HCT116 (cell line): ENCODE results near the gene SLC25A42. TPM values are rescaled to one million over a fixed set of nuclear protein-coding genes. Genes with fewer than 3 reads are reported as not detected.

Experiments
- ATAC-seq: fragments of 200-7000 bp; cut with Tn5 transposase; 2 replicates; pipeline ENCODE4 v1.9.1; 2020; ENCODE audit warnings: mild to moderate bottlenecking, moderate library complexity
- BruUV-seq: library from RNA; stranded (reverse); fragments of 400-500 nt; replicated peaks from 2 replicates; lab custom pipeline; 2021; lab: Mats Ljungman, UMichigan
- CTCF ChIA-PET: fragments of 300-600 bp; sonication (Branson Sonifier 250); formaldehyde crosslinking; loops from one replicate; lab custom pipeline; 2021; ENCODE audit warnings: antibody characterized with exemption; lab: Charles Lee
- POLR2A ChIA-PET: fragments of 300-600, 350-600 bp; sonication (Branson Sonifier 250); formaldehyde crosslinking; loops from one replicate; lab custom pipeline; 2021; ENCODE audit warnings: antibody characterized with exemption; lab: Charles Lee
- RAD21 ChIA-PET, 2 experiments: fragments of 300-600 bp; sonication (Branson Sonifier 250); formaldehyde crosslinking; loops; one replicate each; lab custom pipeline; 2023; ENCODE audit warnings: low total read pairs in 2 of 2; ENCODE audit not compliant: uncharacterized antibody in 2 of 2, unreplicated experiment in 2 of 2, low non-redundant PET in 1 of 2; lab: Charles Lee
- DNase-seq: peaks from one replicate; pipeline ENCODE4 v3.0.0-alpha.2; 2010; ENCODE audit warnings: low read depth, low spot score
- H2AFZ ChIP-seq: fragments of 200-600 bp; shearing (Covaris generic), sonication (generic); 2 replicates; pipeline ENCODE4 v1.6.1; 2017; ENCODE audit warnings: low read depth, mixed run types, mixed read lengths, antibody characterized with exemption, low read length; ENCODE audit not compliant: poor library complexity, severe bottlenecking
- H3K27ac ChIP-seq: 2 replicates; pipeline ENCODE4 v1.5.1; 2012; ENCODE audit warnings: low read depth, low read length
- H3K27me3 ChIP-seq: fragments of 200-600 bp; sonication (generic); 2 replicates; pipeline ENCODE4 v1.6.1; 2016; ENCODE audit warnings: mixed run types, low read length, mixed read lengths; ENCODE audit not compliant: insufficient read depth
- H3K36me3 ChIP-seq, 2 experiments: fragments of 200-500 bp in 1 of 2; fragments of 200-600 bp in 1 of 2; sonication (Bioruptor generic) in 1 of 2; sonication (generic) in 1 of 2; 2 replicates each; pipeline versions ENCODE4 v1.5.1 to v1.6.1; 2014 to 2016; ENCODE audit warnings: low read length in 2 of 2, inconsistent platforms in 1 of 2, mixed read lengths in 1 of 2, mixed run types in 1 of 2; ENCODE audit not compliant: insufficient read depth in 2 of 2, control insufficient read depth in 1 of 2
- H3K4me1 ChIP-seq, 2 experiments: fragments of 200-600 bp in 1 of 2; sonication (generic) in 1 of 2; 2 replicates each; pipeline versions ENCODE4 v1.5.1 to v1.6.1; 2012 to 2017; ENCODE audit warnings: low read length in 2 of 2, inconsistent platforms in 1 of 2, mild to moderate bottlenecking in 1 of 2, mixed read lengths in 1 of 2, mixed run types in 1 of 2, moderate library complexity in 1 of 2; ENCODE audit not compliant: insufficient read depth in 2 of 2, control insufficient read depth in 1 of 2
- H3K4me2 ChIP-seq: fragments of 200-600 bp; sonication (generic); 2 replicates; pipeline ENCODE4 v1.6.1; 2017; ENCODE audit warnings: mixed run types, low read length, mixed read lengths
- H3K4me3 ChIP-seq, 2 experiments: fragments of 200-600 bp in 1 of 2; sonication (generic) in 1 of 2; replicated peaks in 1 of 2; 2 replicates each; pipeline ENCODE4 v1.5.1; 2011 to 2016; ENCODE audit warnings: low read length in 2 of 2, control low read depth in 1 of 2, low read depth in 1 of 2, mild to moderate bottlenecking in 1 of 2, mixed read lengths in 1 of 2, mixed run types in 1 of 2
- H3K79me2 ChIP-seq: fragments of 200-600 bp; sonication (generic); 2 replicates; pipeline ENCODE4 v1.6.1; 2017; ENCODE audit warnings: mild to moderate bottlenecking, mixed run types, low read length, moderate library complexity, mixed read lengths; ENCODE audit not compliant: insufficient read depth
- H3K9ac ChIP-seq: fragments of 200-600 bp; sonication (generic); 2 replicates; pipeline ENCODE4 v1.6.1; 2016; ENCODE audit warnings: low read length, mixed read lengths
- H3K9me2 ChIP-seq: fragments of 200-600 bp; sonication (generic), shearing (Covaris generic); 2 replicates; pipeline ENCODE4 v1.6.1; 2017; ENCODE audit warnings: mixed run types, mild to moderate bottlenecking, moderate library complexity; ENCODE audit not compliant: insufficient read depth
- H3K9me3 ChIP-seq, 2 experiments: fragments of 200-500 bp in 1 of 2; fragments of 200-600 bp in 1 of 2; sonication (Bioruptor generic) in 1 of 2; sonication (generic) in 1 of 2; 2 replicates each; pipeline ENCODE4 v1.6.1; 2014 to 2017; ENCODE audit warnings: low read length in 2 of 2, mixed read lengths in 2 of 2, inconsistent platforms in 1 of 2, low read depth in 1 of 2, mild to moderate bottlenecking in 1 of 2, mixed run types in 1 of 2, moderate library complexity in 1 of 2; ENCODE audit not compliant: control insufficient read depth in 1 of 2, insufficient read depth in 1 of 2
- H4K20me1 ChIP-seq: fragments of 200-600 bp; sonication (generic), shearing (Covaris generic); 2 replicates; pipeline ENCODE4 v1.6.1; 2017; ENCODE audit warnings: mixed run types, mild to moderate bottlenecking, moderate library complexity; ENCODE audit not compliant: insufficient read depth
- CEBPB ChIP-seq: IDR thresholded peaks from 2 replicates; pipeline ENCODE4 v1.6.1; 2012; ENCODE audit warnings: low read depth
- EGR1 ChIP-seq: IDR thresholded peaks from 2 replicates; pipeline ENCODE4 v1.6.1; 2012; ENCODE audit warnings: low read depth
- ELF1 ChIP-seq: IDR thresholded peaks from 2 replicates; pipeline ENCODE4 v1.6.1; 2012; ENCODE audit warnings: low read depth, borderline replicate concordance
- EZH2phosphoT487 ChIP-seq: fragments of 200-600 bp; IDR thresholded peaks from 2 replicates; pipeline ENCODE4 v1.6.1; 2018; ENCODE audit warnings: antibody characterized with exemption, borderline replicate concordance
- FOSL1 ChIP-seq: IDR thresholded peaks from 2 replicates; pipeline ENCODE4 v1.6.1; 2012; ENCODE audit warnings: low read depth
- JUND ChIP-seq: IDR thresholded peaks from 2 replicates; pipeline ENCODE4 v1.6.1; 2012
- MAX ChIP-seq: IDR thresholded peaks from 2 replicates; pipeline ENCODE4 v1.6.1; 2012
- POLR2A ChIP-seq: IDR thresholded peaks from 2 replicates; pipeline ENCODE4 v1.7.0; 2011; ENCODE audit warnings: borderline replicate concordance; ENCODE audit not compliant: insufficient read depth, insufficient read length; ENCODE audit errors: extremely low read depth
- RAD21 ChIP-seq: IDR thresholded peaks from 2 replicates; pipeline ENCODE4 v1.6.1; 2012; ENCODE audit warnings: low read depth, mild to moderate bottlenecking
- SIN3A ChIP-seq: IDR thresholded peaks from 2 replicates; pipeline ENCODE4 v1.6.1; 2012; ENCODE audit warnings: low read depth
- SP1 ChIP-seq: IDR thresholded peaks from 2 replicates; pipeline ENCODE4 v1.6.1; 2012; ENCODE audit warnings: low read depth
- SRF ChIP-seq: IDR thresholded peaks from 2 replicates; pipeline ENCODE4 v1.6.1; 2012; ENCODE audit warnings: low read depth
- YY1 ChIP-seq: IDR thresholded peaks from 2 replicates; pipeline ENCODE4 v1.6.1; 2011; ENCODE audit warnings: low read length, low read depth, moderate library complexity, mild to moderate bottlenecking; ENCODE audit not compliant: insufficient replicate concordance; ENCODE audit errors: extremely low read depth
- ZFX ChIP-seq: fragments of 450-650 bp; IDR thresholded peaks from 2 replicates; pipeline ENCODE4 v1.6.1; 2017
- intact Hi-C: fragments of 100-400 bp; cut with micrococcal nuclease; formaldehyde crosslinking; loops from 2 replicates; pipeline ENCODE4 v1.10.0; 2022
- total RNA-seq: library from RNA; stranded (reverse); gene quantifications from one replicate; pipeline ENCODE4 v1.2.1, GENCODE V29; 2021; ENCODE audit not compliant: unreplicated experiment
- TF ChIP-seq, protein P1 (sequence below): IDR thresholded peaks from 2 replicates; pipeline ENCODE4 v1.6.1; 2011; ENCODE audit warnings: mild to moderate bottlenecking, low read length, moderate library complexity; ENCODE audit not compliant: insufficient replicate concordance; ENCODE audit errors: extremely low read depth
- TF ChIP-seq, protein P2 (sequence below): IDR thresholded peaks from 2 replicates; pipeline ENCODE4 v1.6.1; 2012

Gene SLC25A42
- total RNA-seq, 1 experiment from 2014 or later: 10.2 TPM

GRCh38 chr19:19021115-19021514, 42.7 kb upstream of the SLC25A42 start:
- intact Hi-C loops: no loop called here
- no peak for TF ChIP-seq SRF
- TF ChIP-seq, protein P1, sequence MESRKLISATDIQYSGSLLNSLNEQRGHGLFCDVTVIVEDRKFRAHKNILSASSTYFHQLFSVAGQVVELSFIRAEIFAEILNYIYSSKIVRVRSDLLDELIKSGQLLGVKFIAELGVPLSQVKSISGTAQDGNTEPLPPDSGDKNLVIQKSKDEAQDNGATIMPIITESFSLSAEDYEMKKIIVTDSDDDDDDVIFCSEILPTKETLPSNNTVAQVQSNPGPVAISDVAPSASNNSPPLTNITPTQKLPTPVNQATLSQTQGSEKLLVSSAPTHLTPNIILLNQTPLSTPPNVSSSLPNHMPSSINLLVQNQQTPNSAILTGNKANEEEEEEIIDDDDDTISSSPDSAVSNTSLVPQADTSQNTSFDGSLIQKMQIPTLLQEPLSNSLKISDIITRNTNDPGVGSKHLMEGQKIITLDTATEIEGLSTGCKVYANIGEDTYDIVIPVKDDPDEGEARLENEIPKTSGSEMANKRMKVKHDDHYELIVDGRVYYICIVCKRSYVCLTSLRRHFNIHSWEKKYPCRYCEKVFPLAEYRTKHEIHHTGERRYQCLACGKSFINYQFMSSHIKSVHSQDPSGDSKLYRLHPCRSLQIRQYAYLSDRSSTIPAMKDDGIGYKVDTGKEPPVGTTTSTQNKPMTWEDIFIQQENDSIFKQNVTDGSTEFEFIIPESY: no peak
- TF ChIP-seq JUND: no peak
- TF ChIP-seq CEBPB: no peak
- no peak for TF ChIP-seq MAX
- TF ChIP-seq, protein P2, sequence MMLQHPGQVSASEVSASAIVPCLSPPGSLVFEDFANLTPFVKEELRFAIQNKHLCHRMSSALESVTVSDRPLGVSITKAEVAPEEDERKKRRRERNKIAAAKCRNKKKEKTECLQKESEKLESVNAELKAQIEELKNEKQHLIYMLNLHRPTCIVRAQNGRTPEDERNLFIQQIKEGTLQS: no peak
- no peak overlapping the region for H3K27ac ChIP-seq
- ChIA-PET POLR2A (no interaction called here), CTCF (no interaction called here), RAD21 (no interaction called here)
- H3K36me3 ChIP-seq: peaks cover 48 to 61% of the 10 kb centered on the region in 2 experiments
- no peak overlapping the region for H3K9ac ChIP-seq
- H3K9me3 ChIP-seq: no peaks in the 10 kb centered on the region
- H3K27me3 ChIP-seq: no peaks in the 10 kb centered on the region
- ATAC-seq: no peak
- H4K20me1 ChIP-seq: peaks cover 12% of the 10 kb centered on the region; the same call in 1 of the 2 replicates
- no peak for DNase-seq
- H3K4me2 ChIP-seq: no peak overlapping the region
- BruUV-seq: no TSS peak
- H3K4me3 ChIP-seq: no peak overlapping the region
- no peaks in the 10 kb centered on the region for H3K4me1 ChIP-seq
- no peak overlapping the region for H2AFZ ChIP-seq
- H3K79me2 ChIP-seq: peaks cover 95% of the 10 kb centered on the region
- no peaks in the 10 kb centered on the region for H3K9me2 ChIP-seq

GRCh38 chr19:19022380-19022961, 41.3 kb upstream of the SLC25A42 start:
- Histone ChIP-seq H3K36me3 (peaks cover 46 to 67% of the 10 kb centered on the region in 2 experiments), H3K9ac (no peak overlapping the region), H3K27me3 (no peaks in the 10 kb centered on the region), H3K4me2 (no peak overlapping the region), H3K4me3 (no peak overlapping the region), H3K9me3 (no peaks in the 10 kb centered on the region), H3K4me1 (no peaks in the 10 kb centered on the region), H3K79me2 (peaks cover 94% of the 10 kb centered on the region), H2AFZ (no peak overlapping the region), H4K20me1 (peaks cover 12% of the 10 kb centered on the region; the same call in 1 of the 2 replicates), H3K27ac (no peak overlapping the region), H3K9me2 (no peaks in the 10 kb centered on the region)
- CTCF ChIA-PET: no interaction called here
- DNase-seq (no peak), ATAC-seq (no peak)
- no TSS peak for BruUV-seq
- POLR2A ChIA-PET: no interaction called here
- intact Hi-C loops: no loop called here
- RAD21 ChIA-PET: no interaction called here
- TF ChIP-seq YY1: no peak
- no peak for TF ChIP-seq SP1
- TF ChIP-seq MAX: no peak
- TF ChIP-seq SIN3A: no peak
- no peak for TF ChIP-seq ELF1
- no peak for TF ChIP-seq RAD21
- TF ChIP-seq EGR1: no peak
- no peak for TF ChIP-seq POLR2A
- TF ChIP-seq SRF: no peak
- no peak for TF ChIP-seq ZFX
- TF ChIP-seq, protein P2: no peak
- TF ChIP-seq, protein P1: no peak
- no peak for TF ChIP-seq EZH2phosphoT487
- no peak for TF ChIP-seq FOSL1
